Type B pancreatic cell (in vitro differentiated cells): ENCODE data around the gene UFD1. TPM values are rescaled to one million over a fixed set of nuclear protein-coding genes. Genes with fewer than 3 reads are reported as not detected.

ENCODE experiments used
- DNase-seq: peaks from one replicate; pipeline ENCODE4 v3.0.0; 2021; ENCODE audit warnings: mixed read lengths; ENCODE audit not compliant: unreplicated experiment; ENCODE audit errors: extremely low spot score
- H3K27ac Mint-ChIP-seq: 2 replicates; pipeline ENCODE4 v1.8.0; 2021; ENCODE audit warnings: mild to moderate bottlenecking, mixed read lengths
- H3K27me3 Mint-ChIP-seq: 2 replicates; pipeline ENCODE4 v1.8.0; 2021; ENCODE audit warnings: mixed read lengths
- H3K36me3 Mint-ChIP-seq: 2 replicates; pipeline ENCODE4 v1.8.0; 2021; ENCODE audit warnings: mixed read lengths
- H3K4me1 Mint-ChIP-seq: one replicate; pipeline ENCODE4 v1.8.0; 2021; ENCODE audit warnings: mixed read lengths; ENCODE audit not compliant: unreplicated experiment
- H3K4me3 Mint-ChIP-seq: 2 replicates; pipeline ENCODE4 v1.8.0; 2021; ENCODE audit warnings: mild to moderate bottlenecking, mixed read lengths
- H3K9me3 Mint-ChIP-seq: 2 replicates; pipeline ENCODE4 v1.8.0; 2021; ENCODE audit warnings: mixed read lengths
- CTCF ChIP-seq: fragments of 200-600 bp; sonication (generic); conservative IDR thresholded peaks from 2 replicates; pipeline ENCODE4 v1.5.0; 2021; ENCODE audit warnings: antibody characterized with exemption, mild to moderate bottlenecking
- total RNA-seq: library from RNA; stranded (reverse); gene quantifications from 2 replicates; pipeline ENCODE4 v1.2.1, GENCODE V29; 2021; ENCODE audit warnings: low replicate concordance

The UFD1 gene
- total RNA-seq, 1 donor from 2014 or later = 52.4 TPM

GRCh38 chr22:19483481-19484244 is 4.7 kb upstream of the UFD1 start:
- no peak for DNase-seq
- Mint-ChIP-seq H3K4me3 (no peak overlapping the region), H3K27ac (no peak overlapping the region), H3K9me3 (no peaks in the 10 kb centered on the region), H3K36me3 (peaks cover 5% of the 10 kb centered on the region), H3K27me3 (no peaks in the 10 kb centered on the region), H3K4me1 (peaks cover 13% of the 10 kb centered on the region)
- TF ChIP-seq CTCF = no peak

GRCh38 chr22:19482297-19482696 is 3.3 kb upstream of the UFD1 start:
- H3K4me3 Mint-ChIP-seq = no peak overlapping the region
- H3K27me3 Mint-ChIP-seq = no peaks in the 10 kb centered on the region
- no peak for TF ChIP-seq CTCF
- no peaks in the 10 kb centered on the region for H3K9me3 Mint-ChIP-seq
- H3K27ac Mint-ChIP-seq = no peak overlapping the region
- H3K4me1 Mint-ChIP-seq = peaks cover 22% of the 10 kb centered on the region
- peaks cover 5% of the 10 kb centered on the region for H3K36me3 Mint-ChIP-seq
- DNase-seq = no peak

GRCh38 chr22:19480789-19481188 is 1.8 kb upstream of the UFD1 start:
- Mint-ChIP-seq H3K9me3 (no peaks in the 10 kb centered on the region), H3K4me1 (peaks cover 26% of the 10 kb centered on the region), H3K27me3 (no peaks in the 10 kb centered on the region), H3K27ac (no peak overlapping the region), H3K4me3 (peak overlapping the region; percentile 99), H3K36me3 (peaks cover 5% of the 10 kb centered on the region)
- no peak for TF ChIP-seq CTCF
- no peak for DNase-seq

GRCh38 chr22:19480173-19480568 is 1.2 kb upstream of the UFD1 start:
- no peak for DNase-seq
- H3K27ac Mint-ChIP-seq = peak overlapping the region; percentile 100
- peak overlapping the region; percentile 99 for H3K4me3 Mint-ChIP-seq
- peaks cover 26% of the 10 kb centered on the region for H3K4me1 Mint-ChIP-seq
- H3K27me3 Mint-ChIP-seq = no peaks in the 10 kb centered on the region
- H3K36me3 Mint-ChIP-seq = peaks cover 5% of the 10 kb centered on the region
- H3K9me3 Mint-ChIP-seq = no peaks in the 10 kb centered on the region
- no peak for TF ChIP-seq CTCF

GRCh38 chr22:19479355-19480172 is 571 bp upstream of the UFD1 start, which contains the start of gene CDC45:
CDC45 (plus strand) TSS chr22:19479920; CDS start chr22:19479969, 49 bp downstream.
- H3K27me3 Mint-ChIP-seq = no peaks in the 10 kb centered on the region
- peaks cover 5% of the 10 kb centered on the region for H3K36me3 Mint-ChIP-seq
- DNase-seq = peak; percentile 94
- H3K4me3 Mint-ChIP-seq = peak within 1 kb of the TSS; percentile 99
- H3K9me3 Mint-ChIP-seq = no peaks in the 10 kb centered on the region
- no peak for TF ChIP-seq CTCF
- peaks cover 26% of the 10 kb centered on the region for H3K4me1 Mint-ChIP-seq
- peak within 1 kb of the TSS; percentile 100 for H3K27ac Mint-ChIP-seq
